NCI-H2171 treated with DMSO at 0.1 percent for 48 hours (cell line): ENCODE results near the gene WWC1.
A peak's percentile ranks its signal among the peaks of the same experiment; 100 is the strongest.
"Not testable (repeated sequence)": the region's sequence is repeated elsewhere in the genome, so short reads cannot be mapped to it uniquely, and the experiment has no call there.

Experiments used
- DNase-seq: peaks from one replicate; lab custom pipeline; 2025; lab: John Stamatoyannopoulos, UW

The WWC1 gene

GRCh38 chr5:168308976-168309598 lies 17.6 kb downstream of the WWC1 start:
- no peak for DNase-seq

GRCh38 chr5:168310541-168310940 lies 19.1 kb downstream of the WWC1 start:
- DNase-seq, result not testable (repeated sequence)

DNA sequence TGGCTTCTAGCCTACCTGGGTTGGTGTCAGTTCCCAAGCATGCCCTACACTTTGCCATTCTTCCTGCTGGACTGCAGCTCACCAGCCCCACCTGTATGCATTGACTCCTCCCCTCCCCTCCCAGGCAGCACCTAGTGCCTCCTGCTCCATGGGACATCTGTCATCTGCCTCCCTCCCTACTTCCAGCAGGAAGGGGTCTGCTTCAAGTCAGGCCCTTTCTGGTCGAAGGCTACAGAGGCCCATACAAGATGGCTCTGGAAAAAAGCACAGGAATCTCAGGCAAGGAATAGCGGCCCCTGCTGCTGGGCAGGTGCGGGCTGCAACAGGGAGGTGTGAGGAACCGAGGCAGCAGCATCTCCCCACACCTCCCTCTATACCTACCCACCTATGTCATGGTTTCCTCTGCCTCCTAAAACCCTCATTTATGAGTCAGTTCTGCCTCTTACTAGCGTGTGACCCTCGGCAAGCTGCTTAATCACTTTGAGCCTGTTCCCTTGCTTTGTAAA lies 19.7 kb downstream of the WWC1 start:
- DNase-seq, result peak; percentile 48

GRCh38 chr5:168312606-168313295 lies 21.3 kb downstream of the WWC1 start:
- DNase-seq, result no peak

- no peak for DNase-seq
Observed at GRCh38 chr5:168313596-168314204, 22.3 kb downstream of the WWC1 start.

- DNase-seq, result no peak
Observed at GRCh38 chr5:168314735-168315411, 23.4 kb downstream of the WWC1 start.

- no peak for DNase-seq
Observed at GRCh38 chr5:168315416-168316138, 24.1 kb downstream of the WWC1 start.

- no peak for DNase-seq
Observed at GRCh38 chr5:168316139-168316578, 24.7 kb downstream of the WWC1 start.

DNA sequence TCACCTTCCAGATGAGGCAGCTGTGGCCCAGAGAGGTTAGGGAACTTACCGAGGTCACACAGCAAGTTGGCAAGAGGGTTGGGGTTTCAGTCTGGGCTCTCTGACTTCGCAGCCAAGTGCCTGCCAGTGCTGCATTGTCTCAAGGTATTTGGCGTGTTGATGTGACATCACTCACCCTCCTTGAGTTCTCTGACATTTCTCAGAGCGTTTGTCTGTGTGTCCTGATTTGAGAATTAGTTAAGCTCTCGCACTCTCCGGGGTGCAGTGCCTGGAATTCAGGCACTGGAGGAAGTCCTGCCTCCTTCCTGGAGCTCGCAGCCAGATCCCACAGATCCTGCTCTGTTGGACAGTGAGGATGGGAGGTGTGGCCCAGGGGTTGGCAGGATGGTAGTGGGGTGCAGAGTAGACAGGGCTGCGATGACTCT lies 25.7 kb downstream of the WWC1 start:
- no peak for DNase-seq

- peak; percentile 20 for DNase-seq
Observed at GRCh38 chr5:168317521-168318147, 26.2 kb downstream of the WWC1 start.

DNA sequence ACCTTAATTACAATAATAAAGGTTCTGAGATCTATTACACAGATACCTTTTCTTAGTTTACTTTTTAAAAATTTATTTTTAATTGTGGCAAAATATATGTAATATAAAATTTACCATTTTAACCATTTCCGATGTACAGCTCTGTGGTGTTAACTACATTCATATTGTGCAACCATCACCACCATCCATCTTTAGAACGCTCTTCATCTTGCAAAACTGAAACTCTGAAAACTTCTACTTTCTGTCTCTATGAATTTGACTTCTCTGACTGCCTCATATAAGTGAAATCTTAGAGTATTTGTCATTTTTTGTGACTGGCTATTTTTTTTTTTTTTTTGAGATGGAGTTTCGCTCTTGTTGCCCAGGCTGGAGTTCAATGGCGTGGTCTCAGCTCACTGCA lies 26.8 kb downstream of the WWC1 start:
- DNase-seq, result no peak

GRCh38 chr5:168319774-168320173 lies 28.3 kb downstream of the WWC1 start:
- no peak for DNase-seq

DNA sequence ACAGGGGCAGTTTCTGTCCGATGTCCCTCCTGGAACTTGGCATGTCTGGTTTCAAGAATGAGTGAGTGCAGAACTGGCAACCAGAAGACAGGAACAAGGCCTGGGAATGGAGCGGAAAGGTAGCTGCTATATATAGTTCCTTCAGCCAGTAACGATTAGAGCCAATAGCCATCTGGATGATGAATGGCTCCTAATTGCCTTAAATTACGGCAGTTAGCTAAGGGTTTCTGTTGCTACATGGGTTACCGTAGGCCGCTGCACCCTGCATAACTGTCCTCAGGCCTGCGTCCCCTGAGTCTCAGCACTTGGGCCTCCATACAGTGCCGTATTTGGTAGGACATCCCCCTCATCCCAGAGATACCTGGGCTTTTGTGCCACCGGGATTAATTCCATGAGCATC lies 29.4 kb downstream of the WWC1 start:
- no peak for DNase-seq

DNA sequence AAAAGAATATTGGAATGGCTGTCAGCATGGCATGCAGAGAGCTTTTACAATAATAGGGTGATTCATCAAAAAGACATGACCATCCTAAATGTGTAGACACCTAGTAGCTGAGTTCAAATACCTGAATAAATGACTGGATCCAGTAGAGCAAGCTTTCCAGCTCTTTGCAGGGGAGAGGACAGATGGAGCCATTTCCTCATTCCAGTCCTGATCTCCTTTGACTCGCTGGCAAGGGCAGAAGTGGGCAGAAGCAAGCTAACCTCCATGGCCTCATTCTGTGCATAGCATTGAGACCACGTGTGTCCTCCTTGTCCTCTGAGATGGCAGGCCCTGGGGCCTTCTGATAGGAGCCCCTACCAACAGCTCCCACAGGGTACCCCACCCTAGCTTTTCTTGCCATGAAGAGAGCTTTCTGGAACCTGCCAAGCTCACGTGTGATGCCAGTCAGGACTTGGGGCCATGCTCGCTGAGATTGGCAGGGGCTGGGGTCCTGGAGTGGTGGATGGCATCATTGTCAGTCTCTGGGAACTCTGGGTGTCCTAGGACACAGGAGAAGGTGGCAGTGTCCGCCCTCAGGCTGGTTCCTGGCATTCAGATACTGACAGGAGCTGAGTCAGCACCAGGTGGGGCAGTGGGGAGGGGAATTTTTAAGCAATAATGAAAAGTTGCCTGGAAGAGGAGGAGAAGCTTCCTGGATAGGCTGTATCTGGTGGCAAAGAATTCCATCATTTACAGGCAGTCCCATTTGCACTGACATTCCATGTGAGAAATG lies 33.6 kb downstream of the WWC1 start:
- no peak for DNase-seq

GRCh38 chr5:168327019-168327421 lies 35.6 kb downstream of the WWC1 start:
- DNase-seq, result no peak

DNA sequence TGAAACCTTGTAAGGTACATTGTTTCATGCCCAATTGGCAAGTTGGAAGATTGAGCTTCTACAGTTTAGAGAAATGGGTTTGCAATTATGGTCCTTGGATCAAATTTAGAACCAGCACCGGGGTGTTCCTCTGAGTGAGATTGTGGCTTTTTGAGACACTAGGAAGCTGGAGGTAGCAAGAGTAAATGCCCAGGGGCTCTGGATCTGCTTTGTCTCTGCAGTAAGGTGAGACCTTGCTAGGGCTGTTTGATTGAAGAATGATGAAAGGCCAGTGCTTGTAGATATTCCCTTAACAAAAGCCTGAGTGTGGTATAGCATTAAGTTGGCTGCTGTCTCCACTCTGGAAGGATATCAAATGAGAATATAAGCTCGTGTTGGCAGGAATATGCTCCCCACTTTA lies 36.0 kb downstream of the WWC1 start:
- no peak for DNase-seq

GRCh38 chr5:168327994-168328393 lies 36.5 kb downstream of the WWC1 start:
- no peak for DNase-seq

GRCh38 chr5:168328814-168329213 lies 37.4 kb downstream of the WWC1 start:
- peak; percentile 84 for DNase-seq

DNA sequence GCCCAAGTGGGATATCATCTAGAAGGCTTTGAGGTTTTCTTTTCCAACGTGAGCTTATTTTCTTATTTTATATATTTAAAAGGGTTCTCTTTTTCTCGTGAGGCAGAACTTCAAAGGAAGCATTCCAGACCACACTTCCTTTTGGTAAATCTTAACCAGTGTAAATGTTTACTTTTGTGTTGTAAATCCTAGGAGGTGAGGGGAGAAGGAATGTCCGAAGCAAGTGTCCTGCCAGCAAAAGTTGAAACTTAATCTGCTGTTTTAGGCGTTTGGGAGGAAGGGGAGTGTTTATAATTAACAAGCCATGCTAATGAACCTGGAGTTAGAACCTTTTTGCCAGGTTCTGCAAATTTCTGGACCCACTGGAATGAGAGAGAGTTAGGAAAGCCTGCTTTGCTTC lies 37.9 kb downstream of the WWC1 start:
- DNase-seq, result no peak

GRCh38 chr5:168332042-168332441 lies 40.6 kb downstream of the WWC1 start:
- no peak for DNase-seq

- DNase-seq, result no peak
Observed at GRCh38 chr5:168334280-168334679, 42.8 kb downstream of the WWC1 start.
